GM21723 (cell line): ENCODE data around the gene IGFBP5.
A peak's percentile ranks its signal among the peaks of the same experiment; 100 is the strongest.

Source experiments
- ATAC-seq: cut with Tn5 transposase; IDR thresholded peaks from one replicate; pipeline ENCODE4 v1.9.1; 2021; ENCODE audit warnings: mild to moderate bottlenecking, moderate library complexity; ENCODE audit not compliant: unreplicated experiment

The IGFBP5 gene

DNA sequence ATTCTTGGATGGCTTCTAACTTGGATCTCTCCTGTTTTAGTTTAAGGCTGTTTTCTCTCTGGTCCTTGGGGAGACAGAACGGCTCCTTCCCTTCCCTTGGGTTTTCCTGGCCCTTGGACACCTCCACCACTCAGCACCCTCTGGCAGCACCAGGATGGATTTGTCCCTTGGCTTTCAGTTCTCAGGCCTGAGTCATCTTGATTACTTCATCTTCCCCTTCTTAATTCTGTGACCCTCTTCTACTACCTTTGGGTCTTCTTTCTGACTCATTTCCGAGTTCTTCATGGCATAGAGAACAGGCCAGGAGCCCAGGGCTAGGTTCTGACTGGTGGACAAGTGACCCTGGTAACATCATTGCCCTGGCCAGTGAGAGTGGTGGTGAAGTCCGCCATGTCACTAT is 47.2 kb downstream of the IGFBP5 start:
- ATAC-seq = no peak

- no peak for ATAC-seq
Measured at GRCh38 chr2:216646116-216646515, 49.2 kb downstream of the IGFBP5 start.

- ATAC-seq = no peak
Measured at GRCh38 chr2:216645636-216645950, 49.8 kb downstream of the IGFBP5 start.

GRCh38 chr2:216644842-216645635 is 50.3 kb downstream of the IGFBP5 start:
- no peak for ATAC-seq

- no peak for ATAC-seq
Measured at GRCh38 chr2:216643986-216644659, 51.2 kb downstream of the IGFBP5 start.

GRCh38 chr2:216637472-216637871 is 57.9 kb downstream of the IGFBP5 start:
- no peak for ATAC-seq

- ATAC-seq = no peak
Measured at GRCh38 chr2:216636551-216637450, 58.5 kb downstream of the IGFBP5 start.

DNA sequence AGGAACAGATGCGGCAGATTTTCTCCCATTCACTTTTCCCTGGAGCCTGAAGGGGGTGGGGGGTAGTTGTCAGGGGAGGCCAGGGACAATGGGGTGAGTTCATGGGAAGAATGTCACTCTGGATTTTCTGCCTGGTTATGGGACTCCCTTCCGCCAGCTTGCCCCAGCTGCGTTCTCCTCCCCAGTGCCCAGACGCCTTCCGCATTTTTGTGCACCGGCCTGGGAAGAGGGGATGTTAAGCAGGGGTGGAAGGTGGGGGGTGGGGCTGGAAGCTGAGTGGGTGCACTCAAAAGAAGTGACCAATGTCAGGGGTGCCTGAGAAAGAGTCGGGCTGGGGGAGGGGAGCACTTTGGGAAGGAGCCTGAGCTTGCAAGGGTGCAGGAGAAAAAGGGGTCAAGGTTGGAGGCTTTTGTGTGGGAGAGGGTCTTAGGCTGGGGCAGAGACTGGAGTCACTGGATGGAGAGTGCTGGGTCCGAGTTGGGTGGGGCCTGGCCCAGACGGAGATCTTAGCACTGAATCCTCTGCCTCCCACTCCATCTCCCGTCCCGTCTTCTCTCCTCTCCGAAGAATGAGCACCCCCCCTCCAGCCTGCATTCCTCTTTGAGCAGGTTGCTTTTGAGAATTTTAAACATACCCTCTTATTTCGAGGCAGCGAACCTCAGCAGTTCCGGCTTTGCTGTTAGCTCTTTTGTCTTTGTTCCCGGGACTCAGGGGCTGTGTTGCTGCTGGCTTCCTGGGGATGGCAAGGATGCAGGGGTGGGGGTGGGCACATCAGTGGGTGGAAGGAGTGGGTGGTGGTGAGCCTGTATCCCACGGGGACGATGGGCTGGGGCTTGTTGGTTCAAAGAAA is 59.4 kb downstream of the IGFBP5 start:
- ATAC-seq = no peak

DNA sequence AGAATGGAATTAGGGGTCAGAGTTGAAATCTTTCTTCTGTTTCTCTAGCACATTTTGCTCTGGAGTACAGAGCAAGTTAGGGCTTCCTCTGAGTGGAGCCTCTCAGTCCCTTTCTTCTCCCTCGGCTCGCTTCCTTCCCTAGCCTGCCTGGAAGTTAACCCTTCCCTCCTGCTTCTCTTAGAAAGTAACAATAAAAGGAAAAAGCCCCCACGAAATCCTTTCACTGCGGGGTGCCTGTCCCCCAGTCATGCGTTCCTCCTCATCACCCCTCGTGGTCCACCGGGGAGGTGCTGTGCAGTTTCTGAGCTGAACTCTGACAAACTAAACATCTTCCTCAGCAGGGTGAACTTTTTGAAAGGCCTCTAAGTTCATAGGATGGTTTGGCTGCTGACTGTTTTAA is 60.2 kb downstream of the IGFBP5 start:
- ATAC-seq = no peak

DNA sequence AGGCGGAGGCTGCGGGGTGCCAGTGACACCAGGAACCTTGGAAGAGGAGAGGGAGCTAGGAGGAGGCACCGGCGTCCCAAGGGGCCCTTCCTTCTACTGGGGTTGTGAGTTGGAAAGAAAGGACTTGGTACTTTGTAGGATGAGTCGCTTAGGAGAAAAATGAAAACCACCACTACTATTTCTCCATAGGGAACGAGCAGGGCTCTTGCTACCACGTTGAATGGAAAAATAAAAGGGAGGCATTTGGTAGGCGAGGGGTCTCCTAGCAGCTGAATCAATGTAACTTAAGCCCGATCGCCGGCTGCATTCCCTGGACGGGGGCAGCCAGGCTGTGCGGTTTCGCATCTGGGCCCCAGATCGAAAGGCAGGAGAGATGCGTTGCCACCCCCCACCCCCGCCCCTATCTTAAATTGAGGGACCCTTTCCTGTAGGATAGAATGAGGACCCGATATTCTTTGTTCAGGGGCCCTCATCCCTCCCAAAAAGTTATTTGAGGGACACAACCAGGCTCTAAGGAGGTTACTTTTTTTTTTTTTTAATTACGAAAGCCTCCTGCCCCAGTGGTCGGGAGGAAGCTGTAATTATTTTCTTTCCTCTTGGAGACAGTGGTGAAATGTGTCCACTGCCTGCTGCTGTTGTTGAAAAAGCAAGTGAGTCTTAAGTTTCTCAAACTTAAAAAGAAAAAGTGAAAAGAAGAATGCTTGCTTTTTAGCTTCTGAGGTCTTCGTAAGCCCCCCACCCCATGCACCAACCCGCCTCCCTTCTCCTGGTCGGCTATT is 60.8 kb downstream of the IGFBP5 start:
- ATAC-seq = no peak

- ATAC-seq = peak; percentile 30
Measured at GRCh38 chr2:216633616-216634369, 61.6 kb downstream of the IGFBP5 start.

DNA sequence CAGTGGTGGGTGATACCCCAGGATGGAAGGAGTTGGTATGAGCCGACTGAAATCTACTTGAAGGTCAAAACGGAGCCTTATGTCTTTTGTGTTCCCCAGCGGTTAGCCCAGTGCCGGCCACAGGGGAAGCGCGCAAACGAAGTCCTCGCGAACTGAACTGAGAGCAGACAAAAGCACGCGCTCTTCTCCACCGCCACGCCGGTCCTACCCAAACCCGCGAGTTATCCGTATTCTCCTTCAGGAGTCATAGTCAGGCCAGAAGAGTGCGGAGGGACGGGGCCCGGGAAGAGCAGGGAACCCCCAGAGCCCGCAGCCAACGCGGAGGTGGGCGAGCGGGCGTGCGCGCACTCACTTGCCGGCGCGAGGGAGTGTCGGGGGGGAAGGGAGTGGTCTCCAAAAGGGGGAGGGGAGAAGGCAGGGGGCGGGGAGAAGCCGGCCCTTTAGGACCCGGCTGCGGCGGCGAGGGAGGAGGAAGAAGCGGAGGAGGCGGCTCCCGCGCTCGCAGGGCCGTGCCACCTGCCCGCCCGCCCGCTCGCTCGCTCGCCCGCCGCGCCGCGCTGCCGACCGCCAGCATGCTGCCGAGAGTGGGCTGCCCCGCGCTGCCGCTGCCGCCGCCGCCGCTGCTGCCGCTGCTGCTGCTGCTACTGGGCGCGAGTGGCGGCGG is 62.3 kb downstream of the IGFBP5 start, which contains the start of gene IGFBP2:
Gene IGFBP2, plus strand, starts transcription at position 469 of the 664 bp plus-strand sequence. Its CDS starts 104 bp downstream, at position 573.
- ATAC-seq = peak; percentile 50

- no peak for ATAC-seq
Measured at GRCh38 chr2:216632346-216632951, 62.9 kb downstream of the IGFBP5 start.

DNA sequence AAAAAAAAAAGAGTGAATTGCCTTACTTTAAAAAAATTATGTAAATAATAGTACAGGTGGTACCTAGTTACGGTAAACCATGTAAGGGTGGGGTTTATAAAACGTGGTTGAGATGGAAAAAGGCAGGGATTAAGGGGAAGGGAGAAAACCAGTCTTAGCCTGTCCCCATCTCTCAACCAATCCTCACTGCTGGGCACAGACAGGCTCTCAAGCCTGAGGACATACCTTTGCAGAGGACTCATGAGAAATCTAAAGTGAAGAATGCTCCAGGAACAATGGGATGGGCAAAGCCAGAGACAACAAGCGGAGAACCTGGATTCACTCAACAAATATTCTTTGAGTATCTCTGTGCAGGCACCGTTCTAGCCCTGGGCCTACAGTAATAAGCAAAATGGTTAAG is 65.6 kb downstream of the IGFBP5 start:
- no peak for ATAC-seq

DNA sequence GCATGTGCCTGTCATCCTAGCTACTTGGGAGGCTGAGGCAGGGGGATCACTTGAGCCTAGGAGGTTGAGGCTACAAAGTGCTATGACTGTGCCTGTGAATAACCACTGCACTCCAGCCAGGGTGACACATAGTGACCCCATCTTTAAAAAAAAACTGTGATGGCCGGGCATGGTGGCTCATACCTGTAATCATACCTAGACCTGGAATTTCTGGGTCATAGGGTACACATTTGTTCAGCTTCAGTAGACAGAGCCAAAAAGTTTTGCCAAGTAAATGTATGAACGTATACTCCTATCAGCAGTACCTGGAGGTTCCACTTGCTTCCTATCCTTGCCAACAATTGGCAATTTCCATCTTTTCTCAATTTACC is 68.5 kb downstream of the IGFBP5 start:
- no peak for ATAC-seq

- ATAC-seq = no peak
Measured at GRCh38 chr2:216626168-216626874, 69.0 kb downstream of the IGFBP5 start.

GRCh38 chr2:216624251-216624650 is 71.1 kb downstream of the IGFBP5 start:
- no peak for ATAC-seq

DNA sequence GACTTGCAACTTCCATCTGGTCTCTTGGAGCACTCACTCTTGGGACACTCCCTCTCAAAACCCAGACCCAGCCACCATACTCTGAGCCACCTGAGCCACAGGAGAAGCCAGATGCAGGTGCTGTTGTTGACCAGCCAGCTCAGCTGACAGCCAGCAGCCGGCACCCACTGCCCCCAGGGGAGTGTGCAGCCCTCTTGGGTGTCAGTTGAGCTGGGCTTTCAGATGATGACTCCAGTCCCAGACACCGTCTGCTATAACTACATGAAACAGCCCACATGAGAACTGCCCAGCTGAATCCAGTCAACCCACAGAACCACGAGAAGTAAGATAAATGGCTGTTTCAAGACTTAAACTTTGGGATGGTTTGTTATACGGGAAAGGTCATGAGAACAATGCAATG is 72.8 kb downstream of the IGFBP5 start:
- no peak for ATAC-seq
